B cell (primary cell): Measurements from ENCODE around the gene OR51M1. TPM values are rescaled to one million over a fixed set of nuclear protein-coding genes. Genes with fewer than 3 reads are reported as not detected.

Experiments
- ATAC-seq: fragments of 200-7000 bp; cut with Tn5 transposase; one replicate; pipeline ENCODE4 v1.10.0; 2021; ENCODE audit warnings: low read depth, mild to moderate bottlenecking, moderate number of reproducible peaks, moderate library complexity
- CTCF ChIA-PET: fragments of 350-600 bp; sonication (Branson Sonifier 250); formaldehyde crosslinking; loops from one replicate; lab custom pipeline; 2021; ENCODE audit warnings: antibody characterized with exemption, inconsistent platforms; lab: Charles Lee
- POLR2A ChIA-PET: fragments of 350-600 bp; sonication (Branson Sonifier 250); formaldehyde crosslinking; loops from one replicate; lab custom pipeline; 2021; ENCODE audit warnings: antibody characterized with exemption; lab: Charles Lee
- DNase-seq: peaks from one replicate; pipeline ENCODE4 v3.0.0; 2013
- H2AFZ ChIP-seq: 2 replicates; pipeline ENCODE4 v1.6.1; 2012; ENCODE audit warnings: mild to moderate bottlenecking, low read depth, low read length; ENCODE audit not compliant: insufficient read depth, poor library complexity, severe bottlenecking
- H3K27ac ChIP-seq, 2 donors: 1 replicate in 1 of 2; 2 replicates in 1 of 2; pipeline ENCODE4 v1.5.1; 2012 to 2013; ENCODE audit warnings: low read length in 2 of 2, mild to moderate bottlenecking in 2 of 2, moderate library complexity in 1 of 2
- H3K27me3 ChIP-seq, 4 experiments: fragments of 200-600 bp in 1 of 4; sonication (generic) in 1 of 4; replicated peaks in 1 of 4; 1 replicate in 2 of 4; 2 replicates in 2 of 4; pipeline versions ENCODE4 v1.6.1 to v1.7.0; 2013 to 2016; ENCODE audit warnings: low read length in 3 of 4, mild to moderate bottlenecking in 2 of 4, mixed read lengths in 1 of 4, moderate library complexity in 1 of 4; ENCODE audit not compliant: insufficient read depth in 4 of 4, control insufficient read depth in 3 of 4; ENCODE audit errors: control extremely low read depth in 1 of 4
- H3K36me3 ChIP-seq, 2 experiments: replicated peaks in 1 of 2; 1 replicate in 1 of 2; 2 replicates in 1 of 2; pipeline versions ENCODE4 v1.6.1 to v1.7.1; 2013; ENCODE audit warnings: low read length in 1 of 2; ENCODE audit not compliant: insufficient read depth in 2 of 2, control insufficient read depth in 1 of 2; ENCODE audit errors: control extremely low read depth in 1 of 2, extremely low read depth in 1 of 2
- H3K4me1 ChIP-seq, 2 donors: fragments of 200-600 bp in 1 of 2; sonication (generic) in 1 of 2; 1 replicate in 1 of 2; 2 replicates in 1 of 2; pipeline versions ENCODE4 v1.5.1 to v1.6.1; 2013 to 2017; ENCODE audit warnings: low read length in 2 of 2; ENCODE audit not compliant: control insufficient read depth in 2 of 2, insufficient read depth in 2 of 2
- H3K4me2 ChIP-seq: replicated peaks from 2 replicates; pipeline ENCODE3; 2012; ENCODE audit warnings: mild to moderate bottlenecking, low read depth, low read length; ENCODE audit not compliant: poor library complexity, severe bottlenecking
- H3K4me3 ChIP-seq, 5 experiments: fragments of 200-600 bp in 1 of 5; sonication (generic) in 1 of 5; 1 replicate in 3 of 5; 2 replicates in 2 of 5; pipeline versions ENCODE4 v1.5.1 to v1.7.0; 2011 to 2016; ENCODE audit warnings: low read length in 4 of 5, mild to moderate bottlenecking in 4 of 5, low read depth in 2 of 5, control low read depth in 1 of 5, moderate library complexity in 1 of 5; ENCODE audit not compliant: insufficient read depth in 1 of 5; ENCODE audit errors: control extremely low read depth in 1 of 5, extremely low read depth in 1 of 5
- H3K79me2 ChIP-seq: fragments of 200-600 bp; sonication (generic); one replicate; pipeline ENCODE4 v1.6.0; 2016; ENCODE audit warnings: low read length; ENCODE audit not compliant: control insufficient read depth, insufficient read depth
- H3K9ac ChIP-seq: fragments of 200-600 bp; sonication (generic); 2 replicates; pipeline ENCODE4 v1.6.1; 2017; ENCODE audit warnings: mild to moderate bottlenecking, low read length, moderate library complexity
- H3K9me3 ChIP-seq, 3 donors: one replicate each; pipeline versions ENCODE4 v1.6.1 to v1.7.1; 2013; ENCODE audit warnings: low read length in 2 of 3; ENCODE audit not compliant: control insufficient read depth in 2 of 3, insufficient read depth in 1 of 3; ENCODE audit errors: control extremely low read depth in 1 of 3
- H4K20me1 ChIP-seq: 2 replicates; pipeline ENCODE4 v1.6.0; 2012; ENCODE audit warnings: mild to moderate bottlenecking, low read length; ENCODE audit not compliant: insufficient read depth, control insufficient read depth, poor library complexity, severe bottlenecking
- H3K27ac Mint-ChIP-seq: one replicate; pipeline ENCODE4 v1.8.0; 2021; ENCODE audit warnings: mixed read lengths
- H3K27me3 Mint-ChIP-seq: one replicate; pipeline ENCODE4 v1.8.0; 2021; ENCODE audit warnings: mixed read lengths
- H3K4me1 Mint-ChIP-seq: one replicate; pipeline ENCODE4 v1.8.0; 2021; ENCODE audit warnings: mixed read lengths
- H3K4me3 Mint-ChIP-seq: one replicate; pipeline ENCODE4 v1.8.0; 2021; ENCODE audit warnings: mixed read lengths
- H3K9me3 Mint-ChIP-seq: one replicate; pipeline ENCODE4 v1.8.0; 2022; ENCODE audit warnings: mixed read lengths; ENCODE audit not compliant: insufficient read depth
- CTCF ChIP-seq: fragments of 200-600 bp; IDR thresholded peaks from one replicate; pipeline ENCODE4 v1.8.0; 2022; ENCODE audit warnings: antibody characterized with exemption, mild to moderate bottlenecking
- EZH2 ChIP-seq: IDR thresholded peaks from 2 replicates; pipeline ENCODE4 v1.6.1; 2012; ENCODE audit warnings: borderline replicate concordance, low read depth, mild to moderate bottlenecking, moderate library complexity, low read length; ENCODE audit not compliant: insufficient read depth, poor library complexity, severe bottlenecking
- WGBS: methylation state at CpG from one replicate; pipeline ENCODE4 v1.1.5; 2013; ENCODE audit warnings: missing lambda C conversion rate; ENCODE audit not compliant: insufficient coverage; 5-methylcytosine and 5-hydroxymethylcytosine counted together
- intact Hi-C: fragments of 100-400 bp; cut with micrococcal nuclease; formaldehyde crosslinking; loops from one replicate; pipeline ENCODE4 v1.10.0; 2022
- polyA plus RNA-seq: library from polyadenylated mRNA; depleted of rRNA; stranded (reverse); fragments of >200 nt; gene quantifications from 2 replicates; pipeline ENCODE4 v1.2.3, GENCODE V29; 2012
- total RNA-seq, 2 donors: library from RNA; stranded (reverse); fragments of 120-200 nt in 1 of 2; gene quantifications; 1 replicate in 1 of 2; 2 replicates in 1 of 2; pipeline versions ENCODE4 v1.2.3 to v1.2.4, GENCODE V29; 2013 to 2022

OR51M1 gene
- total and polyA plus RNA-seq, 2 donors (not counting 1 experiment from before 2014, with no cell fraction given) = not detected

- no peak for ATAC-seq
- peaks cover 11% of the 10 kb centered on the region for H3K27me3 Mint-ChIP-seq
- H3K4me3 Mint-ChIP-seq = no peak overlapping the region
- Histone ChIP-seq H3K9me3 (no peaks in the 10 kb centered on the region), H3K9ac (no peak overlapping the region), H3K27me3 (no peaks in the 10 kb centered on the region), H3K4me2 (no peak overlapping the region), H4K20me1 (no peaks in the 10 kb centered on the region), H2AFZ (no peak overlapping the region), H3K4me3 (no peak overlapping the region), H3K36me3 (no peaks in the 10 kb centered on the region), H3K27ac (no peak overlapping the region), H3K79me2 (no peaks in the 10 kb centered on the region), H3K4me1 (no peaks in the 10 kb centered on the region)
- DNase-seq = no peak
- H3K27ac Mint-ChIP-seq = no peak overlapping the region
- intact Hi-C loops = no loop called here
- no peaks in the 10 kb centered on the region for H3K9me3 Mint-ChIP-seq
- no peaks in the 10 kb centered on the region for H3K4me1 Mint-ChIP-seq
- ChIA-PET POLR2A (no interaction called here), CTCF (no interaction called here)
- 57% methylated on average over 1 of the region's 1 CpG for WGBS
- TF ChIP-seq CTCF = no peak
Measured at GRCh38 chr11:5339771-5340322, 43.8 kb upstream of the OR51M1 start.

GRCh38 chr11:5343474-5344335, 39.9 kb upstream of the OR51M1 start, which contains the start of gene OR51B5:
Gene OR51B5, minus strand, starts transcription at chr11:5343524. Its CDS starts 0 bp downstream, at chr11:5343524.
- Histone ChIP-seq H3K36me3 (no peaks in the 10 kb centered on the region), H3K79me2 (no peaks in the 10 kb centered on the region), H3K4me3 (no peak within 1 kb of the TSS), H2AFZ (no peak within 1 kb of the TSS), H3K4me2 (no peak within 1 kb of the TSS), H3K27ac (no peak within 1 kb of the TSS), H3K9ac (no peak within 1 kb of the TSS), H3K27me3 (no peaks in the 10 kb centered on the region), H4K20me1 (no peaks in the 10 kb centered on the region), H3K4me1 (no peaks in the 10 kb centered on the region), H3K9me3 (no peaks in the 10 kb centered on the region)
- no peaks in the 10 kb centered on the region for H3K9me3 Mint-ChIP-seq
- WGBS = no CpG with 5 or more reads among the region's 6 CpGs
- no peak within 1 kb of the TSS for H3K27ac Mint-ChIP-seq
- ATAC-seq = no peak
- POLR2A ChIA-PET = no interaction called here
- TF ChIP-seq EZH2 = no peak
- TF ChIP-seq CTCF = no peak
- no peaks in the 10 kb centered on the region for H3K4me1 Mint-ChIP-seq
- no peak within 1 kb of the TSS for H3K4me3 Mint-ChIP-seq
- CTCF ChIA-PET = no interaction called here
- peaks cover 16% of the 10 kb centered on the region for H3K27me3 Mint-ChIP-seq
- no peak for DNase-seq
- intact Hi-C loops = no loop called here
